22Rv1 (cell line): ENCODE measurements around the gene KCNAB1.

ENCODE experiments used
- ZFX ChIP-seq: fragments of 450-650 bp; IDR thresholded peaks from 2 replicates; pipeline ENCODE4 v1.6.1; 2017; ENCODE audit warnings: antibody characterized with exemption, borderline replicate concordance
- TF ChIP-seq, protein P1 (sequence below): fragments of 450-650 bp; IDR thresholded peaks from 2 replicates; pipeline ENCODE4 v1.5.1; 2017; ENCODE audit warnings: mild to moderate bottlenecking

DNA sequence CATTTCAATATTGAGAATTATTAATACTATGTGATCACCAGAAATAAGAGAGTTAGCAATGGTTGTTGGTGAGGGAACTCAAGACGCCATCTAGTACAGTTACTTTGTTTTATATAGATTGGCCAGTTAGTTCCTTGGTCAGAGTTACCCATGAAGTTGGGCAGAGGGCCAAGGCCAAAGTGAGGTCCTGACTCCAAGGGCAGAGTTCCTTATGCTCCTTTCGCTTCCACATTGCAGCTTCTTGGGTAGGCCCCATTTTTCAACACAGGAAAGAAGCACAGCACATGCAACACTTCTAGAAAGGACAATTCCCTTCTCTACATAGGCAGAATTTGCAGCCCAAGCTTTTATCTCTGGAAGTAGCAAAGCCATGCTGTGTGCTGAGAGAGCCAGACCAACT is 178.6 kb downstream of the KCNAB1 start:
- TF ChIP-seq, protein P1, sequence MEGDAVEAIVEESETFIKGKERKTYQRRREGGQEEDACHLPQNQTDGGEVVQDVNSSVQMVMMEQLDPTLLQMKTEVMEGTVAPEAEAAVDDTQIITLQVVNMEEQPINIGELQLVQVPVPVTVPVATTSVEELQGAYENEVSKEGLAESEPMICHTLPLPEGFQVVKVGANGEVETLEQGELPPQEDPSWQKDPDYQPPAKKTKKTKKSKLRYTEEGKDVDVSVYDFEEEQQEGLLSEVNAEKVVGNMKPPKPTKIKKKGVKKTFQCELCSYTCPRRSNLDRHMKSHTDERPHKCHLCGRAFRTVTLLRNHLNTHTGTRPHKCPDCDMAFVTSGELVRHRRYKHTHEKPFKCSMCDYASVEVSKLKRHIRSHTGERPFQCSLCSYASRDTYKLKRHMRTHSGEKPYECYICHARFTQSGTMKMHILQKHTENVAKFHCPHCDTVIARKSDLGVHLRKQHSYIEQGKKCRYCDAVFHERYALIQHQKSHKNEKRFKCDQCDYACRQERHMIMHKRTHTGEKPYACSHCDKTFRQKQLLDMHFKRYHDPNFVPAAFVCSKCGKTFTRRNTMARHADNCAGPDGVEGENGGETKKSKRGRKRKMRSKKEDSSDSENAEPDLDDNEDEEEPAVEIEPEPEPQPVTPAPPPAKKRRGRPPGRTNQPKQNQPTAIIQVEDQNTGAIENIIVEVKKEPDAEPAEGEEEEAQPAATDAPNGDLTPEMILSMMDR: no peak
- TF ChIP-seq ZFX: no peak
